WTC11 (cell line): Measurements from ENCODE around the gene PPM1A. TPM values are rescaled to one million over a fixed set of nuclear protein-coding genes. Genes with fewer than 3 reads are reported as not detected.

Experiments used
- ATAC-seq: fragments of 200-7000 bp; cut with Tn5 transposase; 2 replicates; pipeline ENCODE4 v1.10.0; 2021; ENCODE audit warnings: mild to moderate bottlenecking, moderate library complexity
- CTCF ChIA-PET: fragments of 300-600 bp; sonication (Branson Sonifier 250); formaldehyde crosslinking; loops from one replicate; lab custom pipeline; 2021; ENCODE audit warnings: antibody characterized with exemption; lab: Charles Lee
- POLR2A ChIA-PET: fragments of 350-600 bp; sonication (Branson Sonifier 250); formaldehyde crosslinking; loops from one replicate; lab custom pipeline; 2021; ENCODE audit warnings: antibody characterized with exemption; lab: Charles Lee
- DNase-seq: peaks from one replicate; pipeline ENCODE4 v3.0.0; 2021; ENCODE audit warnings: low spot score
- H3K27ac Mint-ChIP-seq: 2 replicates; pipeline ENCODE4 v1.8.0; 2021; ENCODE audit warnings: mixed read lengths
- H3K27me3 Mint-ChIP-seq: 2 replicates; pipeline ENCODE4 v1.8.0; 2021; ENCODE audit warnings: low read depth, mild to moderate bottlenecking, moderate library complexity, mixed read lengths
- H3K36me3 Mint-ChIP-seq: 2 replicates; pipeline ENCODE4 v1.8.0; 2021; ENCODE audit warnings: mixed read lengths
- H3K4me1 Mint-ChIP-seq: 2 replicates; pipeline ENCODE4 v1.8.0; 2022; ENCODE audit warnings: mixed read lengths
- H3K4me3 Mint-ChIP-seq: 2 replicates; pipeline ENCODE4 v1.8.0; 2021; ENCODE audit warnings: mild to moderate bottlenecking, moderate library complexity, mixed read lengths
- H3K9me3 Mint-ChIP-seq: 2 replicates; pipeline ENCODE4 v1.8.0; 2021; ENCODE audit warnings: mixed read lengths
- AFF4 ChIP-seq: sonication (generic); formaldehyde crosslinking; IDR thresholded peaks from 2 replicates; pipeline ENCODE4 v1.8.1; 2023; ENCODE audit warnings: mild to moderate bottlenecking, missing genetic modification reagents, borderline replicate concordance
- AR ChIP-seq: fragments of 250-450 bp; sonication (Bioruptor Pico); IDR thresholded peaks from 2 replicates; pipeline ENCODE4 v1.9.0; 2021; ENCODE audit warnings: mild to moderate bottlenecking
- E2F4 ChIP-seq: sonication (generic); formaldehyde crosslinking; IDR thresholded peaks from 2 replicates; pipeline ENCODE4 v1.8.1; 2022; ENCODE audit warnings: low read depth, mild to moderate bottlenecking, moderate library complexity, missing genetic modification reagents, borderline replicate concordance
- GRHL2 ChIP-seq: fragments of 250-450 bp; sonication (Bioruptor Pico); IDR thresholded peaks from 2 replicates; pipeline ENCODE4 v1.8.0; 2022; ENCODE audit warnings: mild to moderate bottlenecking, moderate library complexity; ENCODE audit not compliant: insufficient replicate concordance, severe bottlenecking
- IRF1 ChIP-seq: sonication (generic); formaldehyde crosslinking; IDR thresholded peaks from 2 replicates; pipeline ENCODE4 v1.8.0; 2023; ENCODE audit warnings: missing genetic modification reagents
- IRF2 ChIP-seq: sonication (generic); formaldehyde crosslinking; IDR thresholded peaks from 2 replicates; pipeline ENCODE4 v1.8.0; 2022; ENCODE audit warnings: low read depth, missing genetic modification reagents, borderline replicate concordance
- JAZF1 ChIP-seq: fragments of 250-450 bp; sonication (Bioruptor Pico); IDR thresholded peaks from 2 replicates; pipeline ENCODE4 v1.9.0; 2021; ENCODE audit warnings: moderate library complexity, mild to moderate bottlenecking, inconsistent platforms
- MLX ChIP-seq: sonication (generic); formaldehyde crosslinking; IDR thresholded peaks from 2 replicates; pipeline ENCODE4 v1.8.1; 2023; ENCODE audit warnings: mild to moderate bottlenecking, missing genetic modification reagents, moderate library complexity
- MXD4 ChIP-seq: fragments of 250-450 bp; sonication (Bioruptor Pico); IDR thresholded peaks from 2 replicates; pipeline ENCODE4 v1.8.0; 2021; ENCODE audit warnings: mild to moderate bottlenecking, moderate library complexity, borderline replicate concordance
- NFATC4 ChIP-seq: fragments of 250-450 bp; sonication (Bioruptor Pico); IDR thresholded peaks from 2 replicates; pipeline ENCODE4 v1.9.0; 2021; ENCODE audit warnings: mild to moderate bottlenecking
- NR2C2 ChIP-seq: sonication (generic); formaldehyde crosslinking; IDR thresholded peaks from 2 replicates; pipeline ENCODE4 v1.8.0; 2022; ENCODE audit warnings: mild to moderate bottlenecking, missing genetic modification reagents
- PREB ChIP-seq: sonication (generic); formaldehyde crosslinking; IDR thresholded peaks from 2 replicates; pipeline ENCODE4 v1.8.1; 2022; ENCODE audit warnings: mild to moderate bottlenecking, missing genetic modification reagents, moderate library complexity, borderline replicate concordance
- TEAD1 ChIP-seq: sonication (generic); formaldehyde crosslinking; IDR thresholded peaks from 2 replicates; pipeline ENCODE4 v1.8.0; 2022; ENCODE audit warnings: mild to moderate bottlenecking, missing genetic modification reagents
- USF1 ChIP-seq: sonication (generic); formaldehyde crosslinking; IDR thresholded peaks from 2 replicates; pipeline ENCODE4 v1.8.0; 2022; ENCODE audit warnings: mild to moderate bottlenecking, missing genetic modification reagents
- USF2 ChIP-seq: sonication (generic); formaldehyde crosslinking; IDR thresholded peaks from 2 replicates; pipeline ENCODE4 v1.8.1; 2023; ENCODE audit warnings: mild to moderate bottlenecking, missing genetic modification reagents, moderate library complexity
- ZMAT4 ChIP-seq: fragments of 250-450 bp; sonication (Bioruptor Pico); IDR thresholded peaks from 2 replicates; pipeline ENCODE4 v1.9.0; 2021; ENCODE audit warnings: mild to moderate bottlenecking
- ZNF263 ChIP-seq: sonication (generic); formaldehyde crosslinking; IDR thresholded peaks from 2 replicates; pipeline ENCODE4 v1.8.1; 2022; ENCODE audit warnings: low read depth, mild to moderate bottlenecking, moderate library complexity, missing genetic modification reagents
- ZNF416 ChIP-seq: fragments of 250-450 bp; sonication (Bioruptor Pico); IDR thresholded peaks from 2 replicates; pipeline ENCODE4 v1.9.0; 2021; ENCODE audit warnings: mild to moderate bottlenecking, inconsistent platforms
- total RNA-seq: library from RNA; stranded (reverse); gene quantifications from 3 replicates; pipeline ENCODE4 v1.2.3, GENCODE V29; 2021

Gene PPM1A
- total RNA-seq, 1 experiment from 2014 or later, result 52.5 TPM

GRCh38 chr14:60274448-60274847 lies 25.4 kb downstream of the PPM1A start (continued):
- TF ChIP-seq AFF4 (no peak), USF1 (no peak), MLX (CRISPR knock-in tag) (no peak), IRF2 (CRISPR knock-in tag) (no peak), E2F4 (CRISPR knock-in tag) (no peak)
- TF ChIP-seq, all 79 proteins: peak for 0

GRCh38 chr14:60275932-60276331 lies 26.9 kb downstream of the PPM1A start:
- ChIA-PET CTCF (interaction anchor here (1.7 to 3.0 kb wide), 3 partner anchors 10 to 74 kb away, joined by 4 to 19 read pairs (median 16); no protein-coding TSS in a partner anchor), POLR2A (interaction anchor here (0.6 to 2.6 kb wide), 2 partner anchors 27 to 453 kb away, joined by 4 to 11 read pairs; partner anchors contain the start of gene PPM1A)
- H3K4me1 Mint-ChIP-seq, result peaks cover 88% of the 10 kb centered on the region
- H3K27ac Mint-ChIP-seq, result peak overlapping the region; percentile 48
- H3K4me3 Mint-ChIP-seq, result no peak overlapping the region
- no peaks in the 10 kb centered on the region; the same call in 1 of the 2 replicates for H3K36me3 Mint-ChIP-seq
- ATAC-seq, result no peak
- H3K27me3 Mint-ChIP-seq, result no peaks in the 10 kb centered on the region
- H3K9me3 Mint-ChIP-seq, result no peaks in the 10 kb centered on the region
- DNase-seq, result no peak
- TF ChIP-seq USF2 (CRISPR knock-in tag), result peak; percentile 7; the same call in 1 of the 2 replicates
- no peak for TF ChIP-seq NFATC4

GRCh38 chr14:60276347-60276746 lies 27.3 kb downstream of the PPM1A start:
- no peaks in the 10 kb centered on the region for H3K27me3 Mint-ChIP-seq
- peak overlapping the region; percentile 48 for H3K27ac Mint-ChIP-seq
- no peaks in the 10 kb centered on the region; the same call in 1 of the 2 replicates for H3K36me3 Mint-ChIP-seq
- ChIA-PET POLR2A (interaction anchor here (2.6 kb wide), 1 partner anchor 27 kb away, joined by 11 read pairs; the partner anchor contains the start of gene PPM1A), CTCF (interaction anchor here (1.2 to 3.0 kb wide), 4 partner anchors 10 to 74 kb away, joined by 3 to 19 read pairs (median 10); no protein-coding TSS in a partner anchor)
- no peak overlapping the region for H3K4me3 Mint-ChIP-seq
- DNase-seq (no peak), ATAC-seq (no peak)
- TF ChIP-seq PREB, result no peak
- TF ChIP-seq AR (CRISPR knock-in tag), result no peak
- TF ChIP-seq ZNF416 (CRISPR knock-in tag), result no peak
- no peak for TF ChIP-seq IRF1 (CRISPR knock-in tag)
- TF ChIP-seq JAZF1 (CRISPR knock-in tag), result no peak
- TF ChIP-seq ZMAT4 (CRISPR knock-in tag), result no peak
- no peak for TF ChIP-seq ZNF263 (CRISPR knock-in tag)
- TF ChIP-seq TEAD1 (CRISPR knock-in tag), result no peak
- no peak for TF ChIP-seq NR2C2
- no peak for TF ChIP-seq GRHL2
- TF ChIP-seq MXD4 (CRISPR knock-in tag), result no peak
- H3K4me1 Mint-ChIP-seq, result peaks cover 88% of the 10 kb centered on the region
- H3K9me3 Mint-ChIP-seq, result no peaks in the 10 kb centered on the region
